Measurements from ENCODE around the gene C22orf23.
A peak's percentile ranks its signal among the peaks of the same experiment; 100 is the strongest.

The C22orf23 gene

GRCh38 chr22:37953437-37954179, at the start of gene C22orf23, which contains the start of gene POLR2F:
TSS of gene C22orf23 (minus strand) at chr22:37953601. CDS start at chr22:37953149, 452 bp downstream.
TSS of gene POLR2F (plus strand) at chr22:37953699. CDS start at chr22:37953788, 89 bp downstream.
- peak; percentile 96 for DNase-seq (ENCODE audit: low read depth)

- peak; percentile 44 for DNase-seq (ENCODE audit: low read depth)
These were observed 46.4 kb upstream of the C22orf23 start for GRCh38 chr22:37999640-38000272.

- DNase-seq (ENCODE audit: low read depth): no peak
These were observed 45.8 kb upstream of the C22orf23 start for GRCh38 chr22:37999236-37999635.

GRCh38 chr22:37998543-37998942, 45.1 kb upstream of the C22orf23 start:
- DNase-seq (ENCODE audit: low read depth): no peak

GRCh38 chr22:37996515-37997246, 43.3 kb upstream of the C22orf23 start:
- no peak for DNase-seq (ENCODE audit: low read depth)

- no peak for DNase-seq (ENCODE audit: low read depth)
These were observed 42.7 kb upstream of the C22orf23 start for GRCh38 chr22:37996079-37996478.

GRCh38 chr22:37995460-37995859, 42.1 kb upstream of the C22orf23 start:
- no peak for DNase-seq (ENCODE audit: low read depth)

- no peak for DNase-seq (ENCODE audit: low read depth)
These were observed 41.6 kb upstream of the C22orf23 start for GRCh38 chr22:37994982-37995381.

GRCh38 chr22:37994049-37994448, 40.6 kb upstream of the C22orf23 start:
- DNase-seq (ENCODE audit: low read depth): no peak

- no peak for DNase-seq (ENCODE audit: low read depth)
These were observed 38.5 kb upstream of the C22orf23 start for GRCh38 chr22:37991731-37992442.

- DNase-seq (ENCODE audit: low read depth): no peak
These were observed 37.5 kb upstream of the C22orf23 start for GRCh38 chr22:37990862-37991261.

GRCh38 chr22:37990301-37990700, 36.9 kb upstream of the C22orf23 start:
- DNase-seq (ENCODE audit: low read depth): no peak

GRCh38 chr22:37989146-37990045, 36.0 kb upstream of the C22orf23 start:
- DNase-seq (ENCODE audit: low read depth): no peak

GRCh38 chr22:37986371-37986770, 33.0 kb upstream of the C22orf23 start:
- no peak for DNase-seq (ENCODE audit: low read depth)

- DNase-seq (ENCODE audit: low read depth): no peak
These were observed 32.4 kb upstream of the C22orf23 start for GRCh38 chr22:37985751-37986281.

GRCh38 chr22:37985050-37985585, 31.7 kb upstream of the C22orf23 start:
- no peak for DNase-seq (ENCODE audit: low read depth)

- DNase-seq (ENCODE audit: low read depth): no peak
These were observed 30.7 kb upstream of the C22orf23 start, which contains the start of gene SOX10 for GRCh38 chr22:37983860-37984791. TSS of gene SOX10 (minus strand) at chr22:37984555. CDS start at chr22:37983784, 771 bp downstream.

- DNase-seq (ENCODE audit: low read depth): no peak
These were observed 29.8 kb upstream of the C22orf23 start for GRCh38 chr22:37982938-37983859.
